H9 (cell line): ENCODE results near the gene PDLIM3. TPM values are rescaled to one million over a fixed set of nuclear protein-coding genes. Genes with fewer than 3 reads are reported as not detected.

ENCODE experiments used
- DNase-seq: peaks from one replicate; pipeline ENCODE4 v3.0.0-alpha.2; 2017
- H2AFZ ChIP-seq: one replicate; pipeline ENCODE4 v1.6.1; 2013; ENCODE audit warnings: mild to moderate bottlenecking, low read length, control low read depth, moderate library complexity
- H2AK5ac ChIP-seq: 2 replicates; pipeline ENCODE4 v1.6.1; 2013; ENCODE audit warnings: low read length, control low read depth, mixed read lengths; ENCODE audit not compliant: insufficient read length
- H2BK120ac ChIP-seq: one replicate; pipeline ENCODE4 v1.6.1; 2013; ENCODE audit warnings: low read depth, mild to moderate bottlenecking, low read length, control low read depth, inconsistent platforms; ENCODE audit not compliant: poor library complexity, severe bottlenecking
- H2BK12ac ChIP-seq: 2 replicates; pipeline ENCODE4 v1.6.1; 2013; ENCODE audit warnings: low read length, control low read depth, mixed read lengths, low read depth; ENCODE audit not compliant: insufficient read length
- H2BK15ac ChIP-seq: 2 replicates; pipeline ENCODE4 v1.6.1; 2013; ENCODE audit warnings: low read depth, low read length, control low read depth
- H2BK20ac ChIP-seq: one replicate; pipeline ENCODE4 v1.6.1; 2013; ENCODE audit warnings: low read depth, mild to moderate bottlenecking, low read length, control low read depth, inconsistent platforms; ENCODE audit not compliant: poor library complexity, severe bottlenecking
- H2BK5ac ChIP-seq: 2 replicates; pipeline ENCODE4 v1.6.1; 2013; ENCODE audit warnings: low read length, control low read depth, mixed read lengths; ENCODE audit not compliant: insufficient read length
- H3K14ac ChIP-seq: 2 replicates; pipeline ENCODE4 v1.6.1; 2013; ENCODE audit warnings: low read length, control low read depth; ENCODE audit not compliant: insufficient read depth
- H3K18ac ChIP-seq: 2 replicates; pipeline ENCODE4 v1.6.1; 2013; ENCODE audit warnings: low read depth, mild to moderate bottlenecking, mixed read lengths, low read length, control low read depth; ENCODE audit not compliant: insufficient read length
- H3K23ac ChIP-seq: 2 replicates; pipeline ENCODE4 v1.6.1; 2013; ENCODE audit warnings: low read length, control low read depth, mixed read lengths, low read depth; ENCODE audit not compliant: insufficient read length
- H3K23me2 ChIP-seq: 2 replicates; pipeline ENCODE4 v1.6.1; 2013; ENCODE audit warnings: low read depth, mild to moderate bottlenecking, mixed read lengths, low read length, control low read depth; ENCODE audit not compliant: insufficient read length, poor library complexity, severe bottlenecking
- H3K27ac ChIP-seq: 2 replicates; pipeline ENCODE4 v1.5.1; 2013; ENCODE audit warnings: low read length, control low read depth, mixed read lengths, low read depth; ENCODE audit not compliant: insufficient read length
- H3K27me3 ChIP-seq: 2 replicates; pipeline ENCODE4 v1.6.1; 2013; ENCODE audit warnings: low read length, control low read depth, inconsistent platforms; ENCODE audit not compliant: insufficient read depth
- H3K4ac ChIP-seq: 2 replicates; pipeline ENCODE4 v1.6.1; 2013; ENCODE audit warnings: low read depth, mild to moderate bottlenecking, control low read depth, inconsistent platforms, low read length, moderate library complexity
- H3K4me1 ChIP-seq: 2 replicates; pipeline ENCODE4 v1.6.1; 2013; ENCODE audit warnings: low read length, control low read depth, inconsistent platforms; ENCODE audit not compliant: insufficient read depth
- H3K4me2 ChIP-seq: 2 replicates; pipeline ENCODE4 v1.6.1; 2013; ENCODE audit warnings: low read length, control low read depth, mixed read lengths; ENCODE audit not compliant: insufficient read length, insufficient read depth
- H3K56ac ChIP-seq: 2 replicates; pipeline ENCODE4 v1.6.1; 2013; ENCODE audit warnings: low read depth, mild to moderate bottlenecking, mixed read lengths, low read length, control low read depth; ENCODE audit not compliant: insufficient read length
- H3K79me1 ChIP-seq: 2 replicates; pipeline ENCODE4 v1.6.1; 2013; ENCODE audit warnings: low read depth, mild to moderate bottlenecking, moderate library complexity, low read length, control low read depth, inconsistent platforms; ENCODE audit not compliant: insufficient read depth, poor library complexity, severe bottlenecking
- H3K79me2 ChIP-seq: 2 replicates; pipeline ENCODE4 v1.6.1; 2013; ENCODE audit warnings: low read length, control low read depth, inconsistent platforms; ENCODE audit not compliant: insufficient read depth
- H3K9ac ChIP-seq: 2 replicates; pipeline ENCODE4 v1.6.1; 2013; ENCODE audit warnings: low read length, control low read depth, mixed read lengths; ENCODE audit not compliant: insufficient read length; ENCODE audit errors: extremely low read depth
- H3K9me3 ChIP-seq: one replicate; pipeline ENCODE4 v1.6.1; 2013; ENCODE audit warnings: low read depth, low read length, inconsistent platforms; ENCODE audit not compliant: control insufficient read depth
- H3T11ph ChIP-seq: one replicate; pipeline ENCODE4 v1.6.1; 2013; ENCODE audit warnings: mild to moderate bottlenecking, low read length, control low read depth, inconsistent platforms
- H4K20me1 ChIP-seq: one replicate; pipeline ENCODE4 v1.6.1; 2013; ENCODE audit not compliant: control insufficient read depth, insufficient read length, insufficient read depth
- H4K5ac ChIP-seq: 2 replicates; pipeline ENCODE4 v1.6.1; 2013; ENCODE audit warnings: low read depth, mild to moderate bottlenecking, mixed read lengths, low read length, control low read depth; ENCODE audit not compliant: insufficient read length
- H4K8ac ChIP-seq: replicated peaks from 2 replicates; pipeline ENCODE4 v1.6.1; 2013; ENCODE audit warnings: low read length, control low read depth, mixed read lengths, low read depth; ENCODE audit not compliant: insufficient read length
- H4K91ac ChIP-seq: 2 replicates; pipeline ENCODE4 v1.6.1; 2013; ENCODE audit warnings: low read depth, mild to moderate bottlenecking, moderate library complexity, mixed read lengths, low read length, control low read depth; ENCODE audit not compliant: insufficient read length
- H3K27ac Mint-ChIP-seq, 3 experiments: 2 replicates in 2 of 3; 3 replicates in 1 of 3; pipeline ENCODE4 v1.8.0; 2020 to 2021; ENCODE audit warnings: mixed read lengths in 3 of 3, mild to moderate bottlenecking in 1 of 3, moderate library complexity in 1 of 3
- H3K27me3 Mint-ChIP-seq: 2 replicates; pipeline ENCODE4 v1.8.0; 2021; ENCODE audit warnings: low read depth, mild to moderate bottlenecking, moderate library complexity, mixed read lengths
- H3K36me3 Mint-ChIP-seq, 3 experiments: 2 replicates in 2 of 3; 3 replicates in 1 of 3; pipeline ENCODE4 v1.8.0; 2020 to 2021; ENCODE audit warnings: low read depth in 3 of 3, mixed read lengths in 3 of 3; ENCODE audit not compliant: insufficient read depth in 1 of 3
- H3K4me1 Mint-ChIP-seq, 2 experiments: 2 replicates each; pipeline ENCODE4 v1.8.0; 2020; ENCODE audit warnings: mixed read lengths in 2 of 2
- H3K4me3 Mint-ChIP-seq, 2 experiments: 2 replicates in 1 of 2; 3 replicates in 1 of 2; pipeline ENCODE4 v1.8.0; 2020 to 2021; ENCODE audit warnings: mild to moderate bottlenecking in 2 of 2, mixed read lengths in 2 of 2, moderate library complexity in 1 of 2
- H3K9me3 Mint-ChIP-seq, 2 experiments: 2 replicates in 1 of 2; 3 replicates in 1 of 2; pipeline ENCODE4 v1.8.0; 2020; ENCODE audit warnings: mild to moderate bottlenecking in 2 of 2, mixed read lengths in 2 of 2, moderate library complexity in 1 of 2
- CTCF ChIP-seq: fragments of 200-600 bp; sonication (generic); conservative IDR thresholded peaks from 3 replicates; pipeline ENCODE4 v1.8.0; 2021; ENCODE audit warnings: antibody characterized with exemption, mild to moderate bottlenecking
- WGBS: extraction: QIAGEN DNeasy Blood & Tissue Kit; methylation state at CpG from one replicate; pipeline ENCODE4 v1.1.7; 2013; ENCODE audit warnings: missing lambda C conversion rate, low lambda C conversion rate, mixed read lengths; ENCODE audit not compliant: insufficient read length; ENCODE audit errors: extremely low coverage; 5-methylcytosine and 5-hydroxymethylcytosine counted together
- total RNA-seq: library from RNA; stranded (reverse); gene quantifications from 2 replicates; pipeline ENCODE4 v1.2.1, GENCODE V29; 2021

PDLIM3 gene
- total RNA-seq, 1 experiment from 2014 or later, result 12.0 TPM

- Histone ChIP-seq H3K79me1 (no peaks in the 10 kb centered on the region), H2AFZ (no peak overlapping the region), H3K9me3 (no peaks in the 10 kb centered on the region), H3K14ac (no peak overlapping the region; the same call in 1 of the 2 replicates), H2BK120ac (no peak overlapping the region), H3K23me2 (no peaks in the 10 kb centered on the region), H3K9ac (no peak overlapping the region), H3K79me2 (no peaks in the 10 kb centered on the region), H4K91ac (no peak overlapping the region), H4K20me1 (no peaks in the 10 kb centered on the region), H3K18ac (no peak overlapping the region), H3K4ac (no peak overlapping the region), H3K4me1 (no peaks in the 10 kb centered on the region), H3K23ac (no peak overlapping the region), H3K4me2 (no peak overlapping the region), H3K27ac (no peak overlapping the region), H2BK12ac (no peak overlapping the region), H3K56ac (no peak overlapping the region), H3K27me3 (no peaks in the 10 kb centered on the region), H4K8ac (no peak overlapping the region), H3T11ph (no peak overlapping the region), H2BK20ac (no peak overlapping the region), H4K5ac (no peak overlapping the region), H2BK15ac (no peak overlapping the region), H2BK5ac (no peak overlapping the region), H2AK5ac (no peak overlapping the region)
- no peak overlapping the region for H3K27ac Mint-ChIP-seq
- H3K27me3 Mint-ChIP-seq, result no peaks in the 10 kb centered on the region
- peaks cover 0 to 19% (median 6%) of the 10 kb centered on the region in 3 experiments; a peak in 4 of 7 replicates for H3K36me3 Mint-ChIP-seq
- H3K4me3 Mint-ChIP-seq, result no peak overlapping the region
- no CpG with 5 or more reads among the region's 20 CpGs for WGBS
- no peak for TF ChIP-seq CTCF
- H3K9me3 Mint-ChIP-seq, result no peaks in the 10 kb centered on the region; a peak in 2 of 5 replicates
- no peak for DNase-seq
- H3K4me1 Mint-ChIP-seq, result peaks cover 7 to 11% of the 10 kb centered on the region in 2 experiments
These were observed 28.9 kb downstream of the PDLIM3 start for GRCh38 chr4:185506422-185506821.
